Gastroesophageal sphincter (tissue), 3 donors: ENCODE measurements around the gene ADD3.

Source experiments
- CTCF ChIP-seq, 4 experiments: fragments of 200-600 bp in 2 of 4; fragments of 450-650 bp in 2 of 4; sonication (generic) in 1 of 4; IDR thresholded peaks; one replicate each; pipeline ENCODE4 v1.5.1; 2017 to 2019; ENCODE audit warnings: antibody characterized with exemption in 4 of 4, mild to moderate bottlenecking in 2 of 4, moderate library complexity in 2 of 4
- EP300 ChIP-seq: sonication (generic); formaldehyde crosslinking; IDR thresholded peaks from one replicate; pipeline ENCODE4 v1.6.1; 2017; ENCODE audit warnings: antibody characterized with exemption, mild to moderate bottlenecking
- POLR2A ChIP-seq, 2 donors: fragments of 450-650 bp; IDR thresholded peaks; one replicate each; pipeline ENCODE4 v1.6.1; 2017; ENCODE audit warnings: antibody characterized with exemption in 2 of 2, mild to moderate bottlenecking in 2 of 2, moderate library complexity in 1 of 2
- POLR2AphosphoS5 ChIP-seq: sonication (generic); formaldehyde crosslinking; IDR thresholded peaks from one replicate; pipeline ENCODE4 v1.6.1; 2017; ENCODE audit warnings: antibody characterized with exemption

DNA sequence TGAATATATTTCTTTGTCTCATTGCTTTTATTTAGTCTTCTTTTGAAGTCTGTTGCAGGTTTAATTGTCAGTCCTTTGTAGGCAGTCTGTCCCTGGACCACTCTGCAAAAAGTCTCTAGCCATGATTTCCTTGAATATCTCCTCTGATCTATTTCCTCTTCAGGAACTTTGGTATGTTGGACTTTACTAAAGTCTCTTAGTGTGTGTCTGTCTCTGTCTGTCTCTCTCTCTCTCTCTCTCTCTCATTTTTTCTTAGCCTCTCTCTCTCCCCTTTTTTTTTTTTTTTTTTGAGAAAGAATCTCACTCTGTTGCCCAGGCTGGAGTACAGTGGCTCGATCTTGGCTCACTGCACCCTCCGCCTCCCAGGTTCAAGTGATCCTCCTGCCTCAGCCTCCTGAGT is 57.5 kb downstream of the ADD3 start:
- no peak for TF ChIP-seq CTCF (IDR thresholded peaks at IDR 0.05)
- TF ChIP-seq POLR2AphosphoS5 = no peak
- TF ChIP-seq POLR2A (IDR thresholded peaks at IDR 0.05) = no peak
- TF ChIP-seq EP300 = no peak
